PC-9 (cell line): Measurements from ENCODE around the gene OR1J1.

ENCODE experiments used
- EZH2 ChIP-seq: fragments of 200-600 bp; sonication (generic); IDR thresholded peaks from 2 replicates; pipeline ENCODE4 v1.8.0; 2017; ENCODE audit warnings: antibody characterized with exemption, low read depth
- TF ChIP-seq, protein P1 (sequence below): fragments of 200-600 bp; sonication (generic); conservative IDR thresholded peaks from 2 replicates; pipeline ENCODE4 v1.6.1; 2017; ENCODE audit warnings: mixed run types, antibody characterized with exemption, mild to moderate bottlenecking, moderate library complexity

DNA sequence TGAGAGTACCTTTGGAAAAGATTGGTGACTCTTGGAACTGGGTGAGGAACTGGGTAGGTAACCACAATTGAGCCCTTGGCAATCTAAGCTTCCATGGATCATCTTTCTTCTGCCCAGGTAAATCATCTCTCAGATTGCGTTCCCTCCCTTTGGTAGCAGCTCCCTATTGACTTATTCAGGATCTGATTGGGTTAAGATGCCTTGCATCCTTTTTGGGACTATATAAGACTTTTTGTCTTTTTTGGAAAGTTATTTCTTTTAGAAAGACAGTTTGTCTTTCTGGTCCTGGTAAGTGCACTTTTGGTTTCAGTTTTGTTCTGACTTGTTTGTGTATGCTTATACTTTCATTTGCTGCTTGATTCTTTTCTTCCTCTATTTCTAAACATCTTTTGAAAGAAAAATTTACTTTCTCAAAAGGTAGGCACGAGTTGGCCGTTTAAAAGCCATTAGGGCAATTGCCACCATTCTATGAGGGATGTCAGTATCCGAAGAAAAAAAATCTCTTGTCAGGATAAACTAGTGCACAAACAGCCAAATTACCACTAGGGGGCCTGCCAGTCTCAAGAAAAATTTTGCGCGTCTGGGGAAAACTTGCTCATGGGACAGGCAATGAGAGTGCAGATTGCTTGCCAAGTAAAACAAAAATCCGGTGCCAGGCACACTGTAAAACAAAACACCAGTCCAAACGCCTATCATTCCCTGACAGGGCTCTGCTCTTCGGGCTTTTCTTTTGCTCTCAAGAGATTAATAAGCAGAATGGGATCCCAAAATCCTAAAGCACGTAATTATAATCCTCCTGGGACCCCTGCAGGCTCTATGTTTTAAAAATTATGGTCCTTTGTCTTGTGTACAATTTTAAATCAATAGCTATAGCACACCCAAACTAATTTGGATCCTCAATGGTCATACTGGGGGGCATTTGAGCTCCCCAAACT is 12.8 kb downstream of the OR1J1 start:
- TF ChIP-seq, protein P1, sequence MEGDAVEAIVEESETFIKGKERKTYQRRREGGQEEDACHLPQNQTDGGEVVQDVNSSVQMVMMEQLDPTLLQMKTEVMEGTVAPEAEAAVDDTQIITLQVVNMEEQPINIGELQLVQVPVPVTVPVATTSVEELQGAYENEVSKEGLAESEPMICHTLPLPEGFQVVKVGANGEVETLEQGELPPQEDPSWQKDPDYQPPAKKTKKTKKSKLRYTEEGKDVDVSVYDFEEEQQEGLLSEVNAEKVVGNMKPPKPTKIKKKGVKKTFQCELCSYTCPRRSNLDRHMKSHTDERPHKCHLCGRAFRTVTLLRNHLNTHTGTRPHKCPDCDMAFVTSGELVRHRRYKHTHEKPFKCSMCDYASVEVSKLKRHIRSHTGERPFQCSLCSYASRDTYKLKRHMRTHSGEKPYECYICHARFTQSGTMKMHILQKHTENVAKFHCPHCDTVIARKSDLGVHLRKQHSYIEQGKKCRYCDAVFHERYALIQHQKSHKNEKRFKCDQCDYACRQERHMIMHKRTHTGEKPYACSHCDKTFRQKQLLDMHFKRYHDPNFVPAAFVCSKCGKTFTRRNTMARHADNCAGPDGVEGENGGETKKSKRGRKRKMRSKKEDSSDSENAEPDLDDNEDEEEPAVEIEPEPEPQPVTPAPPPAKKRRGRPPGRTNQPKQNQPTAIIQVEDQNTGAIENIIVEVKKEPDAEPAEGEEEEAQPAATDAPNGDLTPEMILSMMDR, result peak; percentile 89
- no peak for TF ChIP-seq EZH2
